HepG2 (cell line): ENCODE results near the gene ART1. TPM values are rescaled to one million over a fixed set of nuclear protein-coding genes. Genes with fewer than 3 reads are reported as not detected.

Experiments used
- ATAC-seq: fragments of 200-7000 bp; cut with Tn5 transposase; 3 replicates; pipeline ENCODE4 v1.9.1; 2020; ENCODE audit warnings: mild to moderate bottlenecking, moderate library complexity
- BruUV-seq: library from RNA; stranded (reverse); fragments of 400-500 nt; replicated peaks from 2 replicates; lab custom pipeline; 2021; lab: Mats Ljungman, UMichigan
- CTCF ChIA-PET: fragments of 300-600 bp; formaldehyde crosslinking; extraction: SDS; loops from one replicate; lab custom pipeline; 2021; ENCODE audit warnings: low total read pairs, inconsistent platforms, low intra/inter-chr PET ratio; lab: Yijun Ruan, JAX
- POLR2A ChIA-PET: fragments of 350-600 bp; sonication (Branson Sonifier 250); formaldehyde crosslinking; loops from one replicate; lab custom pipeline; 2020; ENCODE audit warnings: antibody characterized with exemption, inconsistent platforms; lab: Yijun Ruan, JAX
- DNase-seq: peaks from one replicate; pipeline ENCODE4 v3.0.0-alpha.2; 2015; ENCODE audit warnings: low spot score
- FAIRE-seq: peaks from 3 replicates; lab custom pipeline; 2011; peaks lifted over from hg19 to GRCh38; lab: Jason Lieb, UNC
- H2AFZ ChIP-seq: one replicate; pipeline ENCODE4 v1.6.1; 2011; ENCODE audit warnings: low read length, inconsistent platforms
- H3K27ac ChIP-seq: fragments of 300-600 bp; 3 replicates; pipeline ENCODE4 v1.8.0; 2011; ENCODE audit warnings: mixed run types, mild to moderate bottlenecking, mixed read lengths, low read length, inconsistent platforms; ENCODE audit not compliant: insufficient read depth; ENCODE audit errors: extremely low read length
- H3K27me3 ChIP-seq, 2 experiments: fragments of 200-600 bp in 1 of 2; 2 replicates in 1 of 2; 3 replicates in 1 of 2; pipeline versions ENCODE4 v1.6.0 to v1.8.0; 2011; ENCODE audit warnings: low read length in 2 of 2, mild to moderate bottlenecking in 2 of 2, moderate library complexity in 2 of 2, inconsistent platforms in 1 of 2; ENCODE audit not compliant: insufficient read depth in 2 of 2, control insufficient read depth in 1 of 2
- H3K36me3 ChIP-seq, 2 experiments: fragments of 200-600 bp in 1 of 2; replicated peaks in 1 of 2; 2 replicates in 1 of 2; 3 replicates in 1 of 2; pipeline versions ENCODE4 v1.5.1 to v1.8.0; 2011; ENCODE audit warnings: low read length in 2 of 2, inconsistent platforms in 1 of 2; ENCODE audit not compliant: insufficient read depth in 2 of 2, control insufficient read depth in 1 of 2
- H3K4me1 ChIP-seq: 2 replicates; pipeline ENCODE4 v1.5.1; 2012; ENCODE audit warnings: low read length, inconsistent platforms; ENCODE audit not compliant: insufficient read depth
- H3K4me2 ChIP-seq: 2 replicates; pipeline ENCODE4 v1.6.0; 2011; ENCODE audit warnings: low read depth, low read length, inconsistent platforms
- H3K4me3 ChIP-seq, 3 experiments: fragments of 200-600 bp in 1 of 3; sonication (generic), shearing (Covaris generic) in 1 of 3; replicated peaks in 1 of 3; 2 replicates each; pipeline ENCODE4 v1.5.1; 2011 to 2016; ENCODE audit warnings: low read length in 3 of 3, inconsistent platforms in 2 of 3, low read depth in 2 of 3, mild to moderate bottlenecking in 2 of 3, control low read depth in 1 of 3, mixed read lengths in 1 of 3; ENCODE audit not compliant: insufficient read depth in 1 of 3
- H3K79me2 ChIP-seq: one replicate; pipeline ENCODE4 v1.6.1; 2011; ENCODE audit warnings: low read length, inconsistent platforms; ENCODE audit not compliant: insufficient read depth
- H3K9ac ChIP-seq: 2 replicates; pipeline ENCODE4 v1.6.0; 2011; ENCODE audit warnings: mild to moderate bottlenecking, low read depth, low read length, inconsistent platforms; ENCODE audit not compliant: insufficient read depth
- H3K9me3 ChIP-seq: 2 replicates; pipeline ENCODE4 v1.5.1; 2012; ENCODE audit warnings: mild to moderate bottlenecking, low read length
- H4K20me1 ChIP-seq: 2 replicates; pipeline ENCODE4 v1.6.0; 2011; ENCODE audit warnings: inconsistent platforms, mild to moderate bottlenecking, low read length, moderate library complexity; ENCODE audit not compliant: insufficient read depth
- CCDC6 ChIP-seq: sonication (generic); formaldehyde crosslinking; IDR thresholded peaks from 2 replicates; pipeline ENCODE4 v1.8.1; 2022; ENCODE audit warnings: mild to moderate bottlenecking, missing genetic modification reagents, moderate library complexity
- MED8 ChIP-seq: sonication (generic); formaldehyde crosslinking; IDR thresholded peaks from 2 replicates; pipeline ENCODE4 v1.8.1; 2023; ENCODE audit warnings: mild to moderate bottlenecking, missing genetic modification reagents; ENCODE audit not compliant: insufficient replicate concordance
- NR1H2 ChIP-seq: sonication (generic); formaldehyde crosslinking; IDR thresholded peaks from 2 replicates; pipeline ENCODE4 v1.8.1; 2022; ENCODE audit warnings: low read depth, missing genetic modification reagents, borderline replicate concordance
- PAWR ChIP-seq: sonication (generic); formaldehyde crosslinking; IDR thresholded peaks from 2 replicates; pipeline ENCODE4 v1.4.0; 2020; ENCODE audit warnings: missing genetic modification reagents, mild to moderate bottlenecking, borderline replicate concordance
- TEAD2 ChIP-seq: sonication (generic); formaldehyde crosslinking; IDR thresholded peaks from 2 replicates; pipeline ENCODE4 v1.9.0; 2021; ENCODE audit warnings: missing genetic modification reagents
- WGBS: methylation state at CpG from one replicate; pipeline ENCODE4 v1.1.6; 2017; ENCODE audit warnings: low lambda C conversion rate; 5-methylcytosine and 5-hydroxymethylcytosine counted together
- in situ Hi-C: cut with HindIII; loops from 2 replicates; pipeline ENCODE4 v1.10.0; 2017; ENCODE audit warnings: low pct_unique_long_range_greater_than_20kb; ENCODE audit not compliant: extremely low pct_ligation_motif_present
- intact Hi-C: fragments of 100-400 bp; cut with micrococcal nuclease; formaldehyde crosslinking; loops from one replicate; pipeline ENCODE4 v1.10.0; 2022; ENCODE audit not compliant: unreplicated experiment
- polyA plus RNA-seq, 8 experiments: library from polyadenylated mRNA; depleted of rRNA in 3 of 8; stranded (reverse) in 7 of 8; unstranded in 1 of 8; fragments of >200 nt; fragmentation: Illumina TruSeq in 4 of 8; extraction: Trizol in 4 of 8; gene quantifications; 2 replicates each; pipeline versions ENCODE4 v1.2.1 to v1.2.3, GENCODE V29; 2011 to 2016; ENCODE audit warnings: low read depth in 4 of 8, missing spikeins in 1 of 8, mixed read lengths in 1 of 8; ENCODE audit not compliant: insufficient read depth in 1 of 8
- total RNA-seq, 5 experiments: library from RNA; depleted of rRNA; stranded (reverse); fragments of >200 nt; fragmentation: Illumina TruSeq; extraction: Trizol; gene quantifications; 2 replicates each; pipeline ENCODE4 v1.2.3, GENCODE V29; 2016; ENCODE audit warnings: low read depth in 1 of 5
- TF ChIP-seq, protein P1 (sequence below): sonication (generic); formaldehyde crosslinking; IDR thresholded peaks from 2 replicates; pipeline ENCODE4 v1.5.0; 2020; ENCODE audit warnings: mild to moderate bottlenecking, missing genetic modification reagents
- TF ChIP-seq, protein P2 (sequence below): sonication (generic); formaldehyde crosslinking; IDR thresholded peaks from 2 replicates; pipeline ENCODE4 v1.4.0; 2020; ENCODE audit warnings: low read depth, missing genetic modification reagents
- TF ChIP-seq, protein P3 (sequence below): sonication (generic); formaldehyde crosslinking; conservative IDR thresholded peaks from 2 replicates; pipeline ENCODE4 v1.8.0; 2022; ENCODE audit warnings: low read depth, missing genetic modification reagents
- TF ChIP-seq, protein P4 (sequence below), 2 experiments: sonication (generic) in 1 of 2; formaldehyde crosslinking in 1 of 2; IDR thresholded peaks; 2 replicates each; pipeline versions ENCODE4 v1.4.0 to v1.6.1; 2018 to 2020; ENCODE audit warnings: missing genetic modification reagents in 2 of 2, borderline replicate concordance in 1 of 2, low read depth in 1 of 2, mild to moderate bottlenecking in 1 of 2, missing biosample characterization in 1 of 2
- TF ChIP-seq, protein P5 (sequence below): sonication (generic); formaldehyde crosslinking; IDR thresholded peaks from 2 replicates; pipeline ENCODE4 v1.8.1; 2023; ENCODE audit warnings: mild to moderate bottlenecking, missing genetic modification reagents, borderline replicate concordance

Gene ART1
- total and polyA plus RNA-seq, 2 of the 13 experiments (the other 11 are each of a cell fraction or from before 2014, with no cell fraction given), result not detected

DNA sequence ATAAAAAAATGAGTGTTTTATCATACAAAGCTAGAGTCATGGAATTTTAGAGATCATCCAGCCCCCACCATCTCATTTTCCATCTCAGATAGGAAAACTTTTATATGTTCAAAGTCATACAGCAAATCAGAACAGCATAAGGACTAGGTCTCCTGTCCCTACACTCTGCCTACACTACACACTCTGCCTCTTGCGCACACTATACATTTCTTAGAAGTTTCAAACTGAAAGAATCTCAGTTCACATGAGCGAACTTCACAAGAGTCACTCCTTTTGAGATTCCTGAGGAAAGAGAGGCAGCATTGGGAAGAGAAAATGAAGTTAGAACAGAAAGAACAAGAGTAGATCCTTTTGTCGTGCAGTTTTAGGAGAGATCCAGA, 39.7 kb upstream of the ART1 start:
- H3K9ac ChIP-seq, result no peak overlapping the region
- CTCF ChIA-PET, result no interaction called here
- DNase-seq, result no peak
- in situ Hi-C loops (no loop called here), intact Hi-C loops (loop anchor here (10.0 kb wide), 1 partner anchor 150 kb away; no protein-coding TSS in a partner anchor)
- H4K20me1 ChIP-seq, result no peaks in the 10 kb centered on the region; the same call in 1 of the 2 replicates
- FAIRE-seq, result no peak
- no peaks in the 10 kb centered on the region for H3K9me3 ChIP-seq
- H3K4me1 ChIP-seq, result no peaks in the 10 kb centered on the region
- no peaks in the 10 kb centered on the region for H3K36me3 ChIP-seq
- WGBS, result 43% methylated on average over 3 of the region's 3 CpGs
- no peak overlapping the region for H2AFZ ChIP-seq
- peaks cover under 1 to 13% of the 10 kb centered on the region in 2 experiments; a peak in 3 of 5 replicates for H3K27me3 ChIP-seq
- TF ChIP-seq TEAD2 (CRISPR knock-in tag) (no peak), MED8 (CRISPR knock-in tag) (no peak), PAWR (CRISPR knock-in tag) (no peak), CCDC6 (CRISPR knock-in tag) (no peak), NR1H2 (no peak)
- TF ChIP-seq, protein P1, sequence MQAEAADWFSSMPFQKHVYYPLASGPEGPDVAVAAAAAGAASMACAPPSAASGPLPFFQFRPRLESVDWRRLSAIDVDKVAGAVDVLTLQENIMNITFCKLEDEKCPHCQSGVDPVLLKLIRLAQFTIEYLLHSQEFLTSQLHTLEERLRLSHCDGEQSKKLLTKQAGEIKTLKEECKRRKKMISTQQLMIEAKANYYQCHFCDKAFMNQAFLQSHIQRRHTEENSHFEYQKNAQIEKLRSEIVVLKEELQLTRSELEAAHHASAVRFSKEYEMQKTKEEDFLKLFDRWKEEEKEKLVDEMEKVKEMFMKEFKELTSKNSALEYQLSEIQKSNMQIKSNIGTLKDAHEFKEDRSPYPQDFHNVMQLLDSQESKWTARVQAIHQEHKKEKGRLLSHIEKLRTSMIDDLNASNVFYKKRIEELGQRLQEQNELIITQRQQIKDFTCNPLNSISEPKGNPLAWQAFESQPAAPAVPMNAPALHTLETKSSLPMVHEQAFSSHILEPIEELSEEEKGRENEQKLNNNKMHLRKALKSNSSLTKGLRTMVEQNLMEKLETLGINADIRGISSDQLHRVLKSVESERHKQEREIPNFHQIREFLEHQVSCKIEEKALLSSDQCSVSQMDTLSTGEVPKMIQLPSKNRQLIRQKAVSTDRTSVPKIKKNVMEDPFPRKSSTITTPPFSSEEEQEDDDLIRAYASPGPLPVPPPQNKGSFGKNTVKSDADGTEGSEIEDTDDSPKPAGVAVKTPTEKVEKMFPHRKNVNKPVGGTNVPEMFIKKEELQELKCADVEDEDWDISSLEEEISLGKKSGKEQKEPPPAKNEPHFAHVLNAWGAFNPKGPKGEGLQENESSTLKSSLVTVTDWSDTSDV, result no peak
- TF ChIP-seq, protein P2, sequence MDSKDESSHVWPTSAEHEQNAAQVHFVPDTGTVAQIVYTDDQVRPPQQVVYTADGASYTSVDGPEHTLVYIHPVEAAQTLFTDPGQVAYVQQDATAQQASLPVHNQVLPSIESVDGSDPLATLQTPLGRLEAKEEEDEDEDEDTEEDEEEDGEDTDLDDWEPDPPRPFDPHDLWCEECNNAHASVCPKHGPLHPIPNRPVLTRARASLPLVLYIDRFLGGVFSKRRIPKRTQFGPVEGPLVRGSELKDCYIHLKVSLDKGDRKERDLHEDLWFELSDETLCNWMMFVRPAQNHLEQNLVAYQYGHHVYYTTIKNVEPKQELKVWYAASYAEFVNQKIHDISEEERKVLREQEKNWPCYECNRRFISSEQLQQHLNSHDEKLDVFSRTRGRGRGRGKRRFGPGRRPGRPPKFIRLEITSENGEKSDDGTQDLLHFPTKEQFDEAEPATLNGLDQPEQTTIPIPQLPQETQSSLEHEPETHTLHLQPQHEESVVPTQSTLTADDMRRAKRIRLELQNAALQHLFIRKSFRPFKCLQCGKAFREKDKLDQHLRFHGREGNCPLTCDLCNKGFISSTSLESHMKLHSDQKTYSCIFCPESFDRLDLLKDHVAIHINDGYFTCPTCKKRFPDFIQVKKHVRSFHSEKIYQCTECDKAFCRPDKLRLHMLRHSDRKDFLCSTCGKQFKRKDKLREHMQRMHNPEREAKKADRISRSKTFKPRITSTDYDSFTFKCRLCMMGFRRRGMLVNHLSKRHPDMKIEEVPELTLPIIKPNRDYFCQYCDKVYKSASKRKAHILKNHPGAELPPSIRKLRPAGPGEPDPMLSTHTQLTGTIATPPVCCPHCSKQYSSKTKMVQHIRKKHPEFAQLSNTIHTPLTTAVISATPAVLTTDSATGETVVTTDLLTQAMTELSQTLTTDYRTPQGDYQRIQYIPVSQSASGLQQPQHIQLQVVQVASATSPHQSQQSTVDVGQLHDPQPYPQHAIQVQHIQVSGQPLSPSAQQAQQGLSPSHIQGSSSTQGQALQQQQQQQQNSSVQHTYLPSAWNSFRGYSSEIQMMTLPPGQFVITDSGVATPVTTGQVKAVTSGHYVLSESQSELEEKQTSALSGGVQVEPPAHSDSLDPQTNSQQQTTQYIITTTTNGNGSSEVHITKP, result no peak
- TF ChIP-seq, protein P3, sequence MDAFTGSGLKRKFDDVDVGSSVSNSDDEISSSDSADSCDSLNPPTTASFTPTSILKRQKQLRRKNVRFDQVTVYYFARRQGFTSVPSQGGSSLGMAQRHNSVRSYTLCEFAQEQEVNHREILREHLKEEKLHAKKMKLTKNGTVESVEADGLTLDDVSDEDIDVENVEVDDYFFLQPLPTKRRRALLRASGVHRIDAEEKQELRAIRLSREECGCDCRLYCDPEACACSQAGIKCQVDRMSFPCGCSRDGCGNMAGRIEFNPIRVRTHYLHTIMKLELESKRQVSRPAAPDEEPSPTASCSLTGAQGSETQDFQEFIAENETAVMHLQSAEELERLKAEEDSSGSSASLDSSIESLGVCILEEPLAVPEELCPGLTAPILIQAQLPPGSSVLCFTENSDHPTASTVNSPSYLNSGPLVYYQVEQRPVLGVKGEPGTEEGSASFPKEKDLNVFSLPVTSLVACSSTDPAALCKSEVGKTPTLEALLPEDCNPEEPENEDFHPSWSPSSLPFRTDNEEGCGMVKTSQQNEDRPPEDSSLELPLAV (CRISPR knock-in tag), result no peak
- TF ChIP-seq, protein P4, sequence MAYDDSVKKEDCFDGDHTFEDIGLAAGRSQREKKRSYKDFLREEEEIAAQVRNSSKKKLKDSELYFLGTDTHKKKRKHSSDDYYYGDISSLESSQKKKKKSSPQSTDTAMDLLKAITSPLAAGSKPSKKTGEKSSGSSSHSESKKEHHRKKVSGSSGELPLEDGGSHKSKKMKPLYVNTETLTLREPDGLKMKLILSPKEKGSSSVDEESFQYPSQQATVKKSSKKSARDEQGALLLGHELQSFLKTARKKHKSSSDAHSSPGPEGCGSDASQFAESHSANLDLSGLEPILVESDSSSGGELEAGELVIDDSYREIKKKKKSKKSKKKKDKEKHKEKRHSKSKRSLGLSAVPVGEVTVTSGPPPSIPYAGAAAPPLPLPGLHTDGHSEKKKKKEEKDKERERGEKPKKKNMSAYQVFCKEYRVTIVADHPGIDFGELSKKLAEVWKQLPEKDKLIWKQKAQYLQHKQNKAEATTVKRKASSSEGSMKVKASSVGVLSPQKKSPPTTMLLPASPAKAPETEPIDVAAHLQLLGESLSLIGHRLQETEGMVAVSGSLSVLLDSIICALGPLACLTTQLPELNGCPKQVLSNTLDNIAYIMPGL (CRISPR knock-in tag; IDR thresholded peaks at IDR 0.05; ENCODE audit: borderline replicate concordance in 1 of 2, low read depth in 1 of 2), result no peak
- TF ChIP-seq, protein P5, sequence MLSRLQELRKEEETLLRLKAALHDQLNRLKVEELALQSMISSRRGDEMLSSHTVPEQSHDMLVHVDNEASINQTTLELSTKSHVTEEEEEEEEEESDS, result no peak
- no peak for ATAC-seq
- no peaks in the 10 kb centered on the region for H3K79me2 ChIP-seq
- no peak overlapping the region for H3K4me3 ChIP-seq
- H3K27ac ChIP-seq, result no peak overlapping the region
- BruUV-seq, result no TSS peak
- H3K4me2 ChIP-seq, result no peak overlapping the region
- POLR2A ChIA-PET, result no interaction called here
